Activated B cell treated with CpG ODN at 0.5 μM for 24 hours (primary cell): ENCODE results near the gene SKP1. TPM values are rescaled to one million over a fixed set of nuclear protein-coding genes. Genes with fewer than 3 reads are reported as not detected.

Experiments used
- ATAC-seq: fragments of 200-7000 bp; cut with Tn5 transposase; one replicate; pipeline ENCODE4 v1.10.0; 2021; ENCODE audit warnings: low read depth, mild to moderate bottlenecking, moderate library complexity
- CTCF ChIA-PET: fragments of 350-600 bp; sonication (Branson Sonifier 250); formaldehyde crosslinking; loops from one replicate; lab custom pipeline; 2021; ENCODE audit warnings: antibody characterized with exemption; lab: Charles Lee
- POLR2A ChIA-PET: fragments of 350-600 bp; sonication (Branson Sonifier 250); formaldehyde crosslinking; loops from one replicate; lab custom pipeline; 2021; ENCODE audit warnings: antibody characterized with exemption; lab: Charles Lee
- DNase-seq: peaks from one replicate; pipeline ENCODE4 v3.0.0; 2022
- H3K27ac Mint-ChIP-seq: one replicate; pipeline ENCODE4 v1.8.0; 2020; ENCODE audit warnings: mixed read lengths
- H3K27me3 Mint-ChIP-seq: one replicate; pipeline ENCODE4 v1.8.0; 2021; ENCODE audit warnings: mixed read lengths
- H3K36me3 Mint-ChIP-seq: one replicate; pipeline ENCODE4 v1.8.0; 2021; ENCODE audit warnings: low read depth, mixed read lengths
- H3K4me1 Mint-ChIP-seq: one replicate; pipeline ENCODE4 v1.8.0; 2021; ENCODE audit warnings: mixed read lengths
- H3K4me3 Mint-ChIP-seq: one replicate; pipeline ENCODE4 v1.8.0; 2020; ENCODE audit warnings: mild to moderate bottlenecking, mixed read lengths
- H3K9me3 Mint-ChIP-seq: one replicate; pipeline ENCODE4 v1.8.0; 2020; ENCODE audit warnings: mixed read lengths
- CTCF ChIP-seq: fragments of 200-600 bp; IDR thresholded peaks from one replicate; pipeline ENCODE4 v1.8.0; 2022; ENCODE audit warnings: antibody characterized with exemption, mild to moderate bottlenecking
- intact Hi-C: fragments of 100-400 bp; cut with micrococcal nuclease; formaldehyde crosslinking; loops from one replicate; pipeline ENCODE4 v1.15.1; 2024
- total RNA-seq: library from RNA; stranded (reverse); gene quantifications from 2 replicates; pipeline ENCODE4 v1.2.3, GENCODE V29; 2022

Gene SKP1
- total RNA-seq, 1 donor from 2014 or later: 211 TPM

GRCh38 chr5:134204575-134204974, 27.8 kb upstream of the SKP1 start:
- Mint-ChIP-seq H3K4me3 (no peak overlapping the region), H3K4me1 (peaks cover 28% of the 10 kb centered on the region), H3K27me3 (no peaks in the 10 kb centered on the region), H3K36me3 (peaks cover 71% of the 10 kb centered on the region), H3K27ac (no peak overlapping the region), H3K9me3 (no peaks in the 10 kb centered on the region)
- DNase-seq: no peak
- POLR2A ChIA-PET: interaction anchor here (1.3 kb wide), 2 partner anchors 11 to 21 kb away, joined by 4 read pairs; partner anchors contain the start of gene PPP2CA
- ATAC-seq: no peak
- CTCF ChIA-PET: interaction anchor here (0.6 kb wide), 1 partner anchor 17 kb away, joined by 8 read pairs; no protein-coding TSS in a partner anchor
- intact Hi-C loops: no loop called here
- no peak for TF ChIP-seq CTCF

GRCh38 chr5:134203630-134204029, 26.9 kb upstream of the SKP1 start:
- no peaks in the 10 kb centered on the region for H3K9me3 Mint-ChIP-seq
- no peak for TF ChIP-seq CTCF
- no peaks in the 10 kb centered on the region for H3K27me3 Mint-ChIP-seq
- H3K4me3 Mint-ChIP-seq: no peak overlapping the region
- POLR2A ChIA-PET: no interaction called here
- peaks cover 80% of the 10 kb centered on the region for H3K36me3 Mint-ChIP-seq
- ATAC-seq: no peak
- intact Hi-C loops: no loop called here
- peaks cover 19% of the 10 kb centered on the region for H3K4me1 Mint-ChIP-seq
- no peak for DNase-seq
- CTCF ChIA-PET: no interaction called here
- H3K27ac Mint-ChIP-seq: no peak overlapping the region

GRCh38 chr5:134195666-134196065, 18.9 kb upstream of the SKP1 start:
- no peaks in the 10 kb centered on the region for H3K4me1 Mint-ChIP-seq
- no peak overlapping the region for H3K27ac Mint-ChIP-seq
- CTCF ChIA-PET: interaction anchor here (1.3 kb wide), 1 partner anchor 94 kb away, joined by 3 read pairs; no protein-coding TSS in a partner anchor
- intact Hi-C loops: no loop called here
- H3K27me3 Mint-ChIP-seq: no peaks in the 10 kb centered on the region
- POLR2A ChIA-PET: interaction anchor here (1.0 kb wide), 1 partner anchor 19 kb away, joined by 4 read pairs; the partner anchor contains the start of gene SKP1
- H3K9me3 Mint-ChIP-seq: no peaks in the 10 kb centered on the region
- no peak overlapping the region for H3K4me3 Mint-ChIP-seq
- no peak for TF ChIP-seq CTCF
- no peak for ATAC-seq
- peaks cover 59% of the 10 kb centered on the region for H3K36me3 Mint-ChIP-seq
- no peak for DNase-seq

GRCh38 chr5:134189031-134189430, 12.3 kb upstream of the SKP1 start:
- ChIA-PET CTCF (interaction anchor here (0.6 to 8.3 kb wide), 2 partner anchors 33 to 101 kb away, joined by 3 to 105 read pairs; no protein-coding TSS in a partner anchor), POLR2A (interaction anchor here (1.2 to 2.8 kb wide), 2 partner anchors 12 to 37 kb away, joined by 3 to 12 read pairs; partner anchors contain the start of genes PPP2CA and SKP1)
- no peak for ATAC-seq
- no peak for DNase-seq
- Mint-ChIP-seq H3K27ac (no peak overlapping the region), H3K9me3 (no peaks in the 10 kb centered on the region), H3K4me1 (peaks cover 3% of the 10 kb centered on the region), H3K27me3 (no peaks in the 10 kb centered on the region), H3K36me3 (peaks cover 2% of the 10 kb centered on the region), H3K4me3 (no peak overlapping the region)
- intact Hi-C loops: no loop called here
- TF ChIP-seq CTCF: no peak

- POLR2A ChIA-PET: interaction anchor here (0.5 to 2.8 kb wide), 2 partner anchors 11 to 445 kb away, joined by 3 to 12 read pairs; partner anchors contain the start of gene SKP1
- Mint-ChIP-seq H3K4me1 (peaks cover 3% of the 10 kb centered on the region), H3K27me3 (no peaks in the 10 kb centered on the region), H3K4me3 (no peak overlapping the region), H3K9me3 (no peaks in the 10 kb centered on the region), H3K36me3 (no peaks in the 10 kb centered on the region), H3K27ac (no peak overlapping the region)
- CTCF ChIA-PET: interaction anchor here (8.3 kb wide), 1 partner anchor 102 kb away, joined by 105 read pairs; no protein-coding TSS in a partner anchor
- intact Hi-C loops: no loop called here
- TF ChIP-seq CTCF: no peak
- ATAC-seq (no peak), DNase-seq (no peak)
Measured at GRCh38 chr5:134188092-134188491, 11.3 kb upstream of the SKP1 start.
